ENCODE data around the gene CLEC19A.

CLEC19A gene

GRCh38 chr16:19242987-19243575, 42.5 kb upstream of the CLEC19A start:
- TF ChIP-seq REST (IDR thresholded peaks at IDR 0.05; ENCODE audit: insufficient read depth in 1 of 2, low read depth in 2 of 2, low read length in 2 of 2) (no peak), FOXP2 (optimal IDR thresholded peaks at IDR 0.05; ENCODE audit: borderline replicate concordance, extremely low read depth, extremely low read length, insufficient read depth) (no peak), SIN3A (IDR thresholded peaks at IDR 0.05; ENCODE audit: borderline replicate concordance, insufficient read depth, low read length) (no peak), POLR2AphosphoS5 (IDR thresholded peaks at IDR 0.05; ENCODE audit: low read depth, low read length) (no peak), TAF1 (IDR thresholded peaks at IDR 0.05; ENCODE audit: borderline replicate concordance, insufficient read depth, low read length) (no peak)

DNA sequence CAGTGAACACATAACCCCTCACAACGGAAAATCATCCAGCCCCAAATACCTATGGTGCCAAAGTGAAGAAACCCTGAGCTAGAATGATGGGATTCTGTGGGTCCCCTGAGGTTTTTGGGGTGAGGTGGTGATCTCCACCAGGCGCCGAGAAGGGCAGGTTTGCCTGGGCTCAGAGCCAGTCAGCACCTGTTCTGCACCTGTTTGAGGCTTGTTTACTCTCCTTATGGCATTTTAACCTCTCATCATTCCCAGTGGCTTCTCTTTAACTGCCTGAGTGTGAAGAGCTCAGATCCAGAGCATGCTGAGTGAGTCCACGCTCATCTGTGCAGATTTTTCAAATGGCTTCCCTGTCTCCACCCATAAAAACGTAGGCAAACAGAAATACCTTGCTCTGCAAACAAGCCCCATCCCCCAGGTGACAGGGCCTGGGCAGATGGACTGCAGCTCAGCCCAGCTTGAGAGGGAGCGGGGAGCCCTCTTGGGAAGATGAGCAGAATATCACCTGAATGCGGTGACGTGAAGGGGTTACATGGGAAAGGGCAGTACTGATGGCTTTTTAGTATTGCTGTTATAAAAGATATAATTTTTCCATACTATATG, 40.1 kb upstream of the CLEC19A start:
- no peak for TF ChIP-seq TAF1 (IDR thresholded peaks at IDR 0.05; ENCODE audit: borderline replicate concordance, insufficient read depth, low read length)
- no peak for TF ChIP-seq SIN3A (IDR thresholded peaks at IDR 0.05; ENCODE audit: borderline replicate concordance, insufficient read depth, low read length)
- TF ChIP-seq FOXP2 (optimal IDR thresholded peaks at IDR 0.05; ENCODE audit: borderline replicate concordance, extremely low read depth, extremely low read length, insufficient read depth), result no peak
- no peak for TF ChIP-seq REST (IDR thresholded peaks at IDR 0.05; ENCODE audit: insufficient read depth in 1 of 2, low read depth in 2 of 2, low read length in 2 of 2)
- TF ChIP-seq POLR2AphosphoS5 (IDR thresholded peaks at IDR 0.05; ENCODE audit: low read depth, low read length), result no peak

- TF ChIP-seq SIN3A (IDR thresholded peaks at IDR 0.05; ENCODE audit: borderline replicate concordance, insufficient read depth, low read length) (no peak), TAF1 (IDR thresholded peaks at IDR 0.05; ENCODE audit: borderline replicate concordance, insufficient read depth, low read length) (no peak), REST (IDR thresholded peaks at IDR 0.05; ENCODE audit: insufficient read depth in 1 of 2, low read depth in 2 of 2, low read length in 2 of 2) (no peak), POLR2AphosphoS5 (IDR thresholded peaks at IDR 0.05; ENCODE audit: low read depth, low read length) (no peak), FOXP2 (optimal IDR thresholded peaks at IDR 0.05; ENCODE audit: borderline replicate concordance, extremely low read depth, extremely low read length, insufficient read depth) (no peak)
Measured at GRCh38 chr16:19252904-19253303, 32.6 kb upstream of the CLEC19A start.

- TF ChIP-seq TAF1 (IDR thresholded peaks at IDR 0.05; ENCODE audit: borderline replicate concordance, insufficient read depth, low read length) (no peak), REST (IDR thresholded peaks at IDR 0.05; ENCODE audit: insufficient read depth in 1 of 2, low read depth in 2 of 2, low read length in 2 of 2) (no peak), SIN3A (IDR thresholded peaks at IDR 0.05; ENCODE audit: borderline replicate concordance, insufficient read depth, low read length) (no peak), POLR2AphosphoS5 (IDR thresholded peaks at IDR 0.05; ENCODE audit: low read depth, low read length) (no peak), FOXP2 (optimal IDR thresholded peaks at IDR 0.05; ENCODE audit: borderline replicate concordance, extremely low read depth, extremely low read length, insufficient read depth) (no peak)
Measured at GRCh38 chr16:19254611-19255010, 30.9 kb upstream of the CLEC19A start.
